Measurements from ENCODE around the gene FBXL13.
"Not testable (repeated sequence)": the region's sequence is repeated elsewhere in the genome, so short reads cannot be mapped to it uniquely, and the experiment has no call there.

The FBXL13 gene

GRCh38 chr7:103074519-103075336 lies at the start of gene FBXL13, which contains the start of gene ARMC10:
Gene FBXL13 (minus strand): TSS chr7:103074796.
Gene ARMC10 (plus strand): TSS chr7:103075140. CDS start chr7:103075273, 133 bp downstream.
- peak; percentile 95 for DNase-seq (ENCODE audit: low spot score)

GRCh38 chr7:103123529-103123928 lies 48.9 kb upstream of the FBXL13 start:
- no peak for DNase-seq (ENCODE audit: low spot score)

- DNase-seq (ENCODE audit: low spot score): peak; percentile 76
Measured at GRCh38 chr7:103121641-103122040, 47.0 kb upstream of the FBXL13 start.

GRCh38 chr7:103120362-103120761 lies 45.8 kb upstream of the FBXL13 start:
- peak; percentile 3 for DNase-seq (ENCODE audit: low spot score)

GRCh38 chr7:103119791-103120291 lies 45.2 kb upstream of the FBXL13 start:
- no peak for DNase-seq (ENCODE audit: low spot score)

GRCh38 chr7:103117465-103117864 lies 42.9 kb upstream of the FBXL13 start:
- no peak for DNase-seq (ENCODE audit: low spot score)

GRCh38 chr7:103116991-103117390 lies 42.4 kb upstream of the FBXL13 start:
- DNase-seq (ENCODE audit: low spot score): no peak

GRCh38 chr7:103116511-103116910 lies 41.9 kb upstream of the FBXL13 start:
- DNase-seq (ENCODE audit: low spot score): no peak

GRCh38 chr7:103115771-103116170 lies 41.2 kb upstream of the FBXL13 start:
- DNase-seq (ENCODE audit: low spot score): no peak

- DNase-seq (ENCODE audit: low spot score): no peak
Measured at GRCh38 chr7:103114576-103115008, 40.0 kb upstream of the FBXL13 start.

GRCh38 chr7:103113164-103113563 lies 38.6 kb upstream of the FBXL13 start:
- no peak for DNase-seq (ENCODE audit: low spot score)

- DNase-seq (ENCODE audit: low spot score): not testable (repeated sequence)
Measured at GRCh38 chr7:103106703-103107070, 32.1 kb upstream of the FBXL13 start.

- no peak for DNase-seq (ENCODE audit: low spot score)
Measured at GRCh38 chr7:103106005-103106702, 31.6 kb upstream of the FBXL13 start.

GRCh38 chr7:103101543-103101942 lies 26.9 kb upstream of the FBXL13 start:
- no peak for DNase-seq (ENCODE audit: low spot score)

GRCh38 chr7:103100348-103100747 lies 25.8 kb upstream of the FBXL13 start:
- DNase-seq (ENCODE audit: low spot score): no peak

- peak; percentile 60 for DNase-seq (ENCODE audit: low spot score)
Measured at GRCh38 chr7:103097041-103097440, 22.4 kb upstream of the FBXL13 start.

- DNase-seq (ENCODE audit: low spot score): not testable (repeated sequence)
Measured at GRCh38 chr7:103095558-103095957, 21.0 kb upstream of the FBXL13 start.

GRCh38 chr7:103094102-103094501 lies 19.5 kb upstream of the FBXL13 start:
- DNase-seq (ENCODE audit: low spot score): peak; percentile 61

- no peak for DNase-seq (ENCODE audit: low spot score)
Measured at GRCh38 chr7:103093429-103093828, 18.8 kb upstream of the FBXL13 start.

- DNase-seq (ENCODE audit: low spot score): not testable (repeated sequence)
Measured at GRCh38 chr7:103092321-103092720, 17.7 kb upstream of the FBXL13 start.

GRCh38 chr7:103083210-103083609 lies 8.6 kb upstream of the FBXL13 start:
- no peak for DNase-seq (ENCODE audit: low spot score)

GRCh38 chr7:103082497-103082896 lies 7.9 kb upstream of the FBXL13 start:
- DNase-seq (ENCODE audit: low spot score): no peak

- no peak for DNase-seq (ENCODE audit: low spot score)
Measured at GRCh38 chr7:103080923-103081322, 6.3 kb upstream of the FBXL13 start.
